Measurements from ENCODE around the gene LIPA. TPM values are rescaled to one million over a fixed set of nuclear protein-coding genes. Genes with fewer than 3 reads are reported as not detected.

Gene LIPA
- total RNA-seq, 1 donor from 2014 or later: 18.9 TPM

DNA sequence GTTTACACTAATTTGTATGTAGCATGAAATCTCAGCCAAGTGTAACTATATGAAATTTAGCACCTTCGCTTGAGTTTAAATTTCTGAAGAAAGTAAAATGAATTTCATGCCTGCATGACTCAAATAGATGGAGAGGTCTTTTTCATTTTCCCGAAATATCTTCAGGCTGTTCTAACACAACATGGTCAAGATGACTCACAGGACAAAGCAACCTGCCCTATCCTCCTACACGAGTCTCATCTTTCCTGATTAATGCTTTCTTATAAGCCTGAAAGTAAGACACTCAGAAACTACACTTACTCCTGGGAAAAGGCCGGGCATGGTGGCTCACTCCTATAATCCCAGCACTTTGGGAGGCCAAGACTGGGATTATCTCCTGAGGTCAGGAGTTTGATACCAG lies 85.7 kb downstream of the LIPA start:
- no peak for TF ChIP-seq EZH2phosphoT487 (IDR thresholded peaks at IDR 0.05)
- TF ChIP-seq, protein P1, sequence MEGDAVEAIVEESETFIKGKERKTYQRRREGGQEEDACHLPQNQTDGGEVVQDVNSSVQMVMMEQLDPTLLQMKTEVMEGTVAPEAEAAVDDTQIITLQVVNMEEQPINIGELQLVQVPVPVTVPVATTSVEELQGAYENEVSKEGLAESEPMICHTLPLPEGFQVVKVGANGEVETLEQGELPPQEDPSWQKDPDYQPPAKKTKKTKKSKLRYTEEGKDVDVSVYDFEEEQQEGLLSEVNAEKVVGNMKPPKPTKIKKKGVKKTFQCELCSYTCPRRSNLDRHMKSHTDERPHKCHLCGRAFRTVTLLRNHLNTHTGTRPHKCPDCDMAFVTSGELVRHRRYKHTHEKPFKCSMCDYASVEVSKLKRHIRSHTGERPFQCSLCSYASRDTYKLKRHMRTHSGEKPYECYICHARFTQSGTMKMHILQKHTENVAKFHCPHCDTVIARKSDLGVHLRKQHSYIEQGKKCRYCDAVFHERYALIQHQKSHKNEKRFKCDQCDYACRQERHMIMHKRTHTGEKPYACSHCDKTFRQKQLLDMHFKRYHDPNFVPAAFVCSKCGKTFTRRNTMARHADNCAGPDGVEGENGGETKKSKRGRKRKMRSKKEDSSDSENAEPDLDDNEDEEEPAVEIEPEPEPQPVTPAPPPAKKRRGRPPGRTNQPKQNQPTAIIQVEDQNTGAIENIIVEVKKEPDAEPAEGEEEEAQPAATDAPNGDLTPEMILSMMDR (IDR thresholded peaks at IDR 0.05): no peak

DNA sequence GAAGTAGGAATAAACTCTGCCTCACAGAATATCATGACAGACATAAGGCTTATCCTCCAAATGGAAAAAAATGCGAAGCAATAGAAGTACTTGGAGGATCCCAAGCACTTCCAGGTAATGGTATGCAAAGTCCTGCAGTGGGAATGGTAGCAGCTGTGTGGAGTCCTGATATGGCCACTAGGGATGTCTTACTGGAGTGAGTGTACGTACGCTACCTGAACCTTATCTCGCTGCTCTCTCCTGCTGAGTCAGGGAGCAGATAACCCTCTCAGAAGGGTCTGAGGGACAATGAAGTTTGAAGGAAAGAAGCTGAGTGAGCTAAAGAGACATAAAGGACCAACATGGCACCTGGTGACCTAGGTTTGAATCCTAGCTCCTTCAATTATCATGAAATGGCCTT lies 86.7 kb downstream of the LIPA start:
- no peak overlapping the region for H3K4me2 ChIP-seq
- no peaks in the 10 kb centered on the region for H3K4me1 ChIP-seq
- no peaks in the 10 kb centered on the region for H3K9me3 ChIP-seq (ENCODE audit: low read depth)
- Mint-ChIP-seq H3K36me3 (no peaks in the 10 kb centered on the region), H3K4me1 (no peaks in the 10 kb centered on the region), H3K27me3 (ENCODE audit: insufficient read depth, low read depth) (no peaks in the 10 kb centered on the region), H3K4me3 (no peak overlapping the region), H3K27ac (no peak overlapping the region), H3K9me3 (no peaks in the 10 kb centered on the region)
- H2AFZ ChIP-seq (replicated peaks): no peak overlapping the region
- H3K36me3 ChIP-seq: no peaks in the 10 kb centered on the region
- TF ChIP-seq EZH2 (IDR thresholded peaks at IDR 0.05): no peak
- TF ChIP-seq EZH2phosphoT487 (IDR thresholded peaks at IDR 0.05): no peak
- TF ChIP-seq, protein P1 (IDR thresholded peaks at IDR 0.05): no peak
- no peak overlapping the region for H3K9ac ChIP-seq
- no peak for DNase-seq (ENCODE audit: low spot score)
- no peaks in the 10 kb centered on the region for H3K27me3 ChIP-seq
- no peaks in the 10 kb centered on the region for H3F3A ChIP-seq (ENCODE audit: low read depth)
- no peak overlapping the region for H3K27ac ChIP-seq
- no peaks in the 10 kb centered on the region for H4K20me1 ChIP-seq (ENCODE audit: low read depth)
- H3K79me2 ChIP-seq (ENCODE audit: low read depth): no peaks in the 10 kb centered on the region
- no peak overlapping the region for H3K4me3 ChIP-seq

More for the DNA sequence above, 85.7 kb downstream of the LIPA start:
- no peaks in the 10 kb centered on the region for H3K27me3 Mint-ChIP-seq (ENCODE audit: insufficient read depth, low read depth)
- H3K9ac ChIP-seq: no peak overlapping the region
- H3K4me1 Mint-ChIP-seq: no peaks in the 10 kb centered on the region
- no peak overlapping the region for H3K4me3 ChIP-seq
- H3K79me2 ChIP-seq (ENCODE audit: low read depth): no peaks in the 10 kb centered on the region
- no peaks in the 10 kb centered on the region for H3K4me1 ChIP-seq
- no peaks in the 10 kb centered on the region for H3K9me3 ChIP-seq (ENCODE audit: low read depth)
- no peak for DNase-seq (ENCODE audit: low spot score)
- no peak overlapping the region for H3K4me3 Mint-ChIP-seq
- H3K36me3 Mint-ChIP-seq: no peaks in the 10 kb centered on the region
- H3K9me3 Mint-ChIP-seq: no peaks in the 10 kb centered on the region
- no peak overlapping the region for H3K27ac Mint-ChIP-seq
- no peaks in the 10 kb centered on the region for H3K36me3 ChIP-seq
- no peaks in the 10 kb centered on the region for H3F3A ChIP-seq (ENCODE audit: low read depth)
- H3K27me3 ChIP-seq: no peaks in the 10 kb centered on the region
- no peaks in the 10 kb centered on the region for H4K20me1 ChIP-seq (ENCODE audit: low read depth)
- no peak overlapping the region for H2AFZ ChIP-seq (replicated peaks)
- no peak overlapping the region for H3K4me2 ChIP-seq
- H3K27ac ChIP-seq: no peak overlapping the region

DNA sequence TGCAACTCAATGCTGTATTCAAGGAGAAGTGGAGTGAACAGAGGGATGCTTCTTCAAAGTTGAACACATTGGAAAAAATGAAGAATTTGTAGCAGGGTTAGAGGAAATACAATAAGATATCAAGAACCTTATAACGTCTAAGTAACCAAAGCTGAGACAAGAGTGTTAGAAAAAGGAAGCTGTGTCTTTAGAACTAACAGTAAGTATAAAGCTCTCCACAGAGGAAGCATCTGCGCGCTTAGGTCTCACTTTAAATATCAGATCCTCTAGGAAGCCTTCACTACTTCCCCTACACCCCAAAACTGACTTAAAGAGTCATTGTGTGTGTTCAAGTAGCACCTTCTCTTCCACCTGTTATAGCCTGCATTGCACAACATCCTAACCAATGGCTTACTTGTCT lies 87.5 kb downstream of the LIPA start:
- Mint-ChIP-seq H3K9me3 (no peaks in the 10 kb centered on the region), H3K27ac (no peak overlapping the region), H3K36me3 (no peaks in the 10 kb centered on the region), H3K4me3 (no peak overlapping the region), H3K4me1 (no peaks in the 10 kb centered on the region), H3K27me3 (ENCODE audit: insufficient read depth, low read depth) (no peaks in the 10 kb centered on the region)
- Histone ChIP-seq H3K79me2 (ENCODE audit: low read depth) (no peaks in the 10 kb centered on the region), H4K20me1 (ENCODE audit: low read depth) (no peaks in the 10 kb centered on the region), H3F3A (ENCODE audit: low read depth) (no peaks in the 10 kb centered on the region), H3K9ac (no peak overlapping the region), H2AFZ (replicated peaks) (no peak overlapping the region), H3K4me3 (no peak overlapping the region), H3K4me1 (no peaks in the 10 kb centered on the region), H3K36me3 (no peaks in the 10 kb centered on the region), H3K9me3 (ENCODE audit: low read depth) (no peaks in the 10 kb centered on the region), H3K27me3 (no peaks in the 10 kb centered on the region), H3K27ac (no peak overlapping the region), H3K4me2 (no peak overlapping the region)
- no peak for DNase-seq (ENCODE audit: low spot score)
- TF ChIP-seq EZH2phosphoT487 (IDR thresholded peaks at IDR 0.05) (no peak), EZH2 (IDR thresholded peaks at IDR 0.05) (no peak)
- TF ChIP-seq, protein P1 (IDR thresholded peaks at IDR 0.05): no peak

Other genes starting within 250 kb of the LIPA start
- not detected in 2 replicates for gene CH25H, start 44.5 kb downstream of the LIPA start, total RNA-seq (ENCODE audit: low replicate concordance)
- 0.06 and 0.22 TPM in 2 replicates for gene IFIT2, start 50.3 kb upstream of the LIPA start, total RNA-seq (ENCODE audit: low replicate concordance)
- 0.06 TPM in 1 of 2 replicates, not detected in the other for gene IFIT3, start 76.2 kb upstream of the LIPA start, total RNA-seq (ENCODE audit: low replicate concordance)
- gene IFIT1B, start 126.3 kb upstream of the LIPA start, total RNA-seq (ENCODE audit: low replicate concordance): not detected in 2 replicates
- 12.4 and 13.2 TPM in 2 replicates for gene IFIT1, start 140.8 kb upstream of the LIPA start, total RNA-seq (ENCODE audit: low replicate concordance)
- gene IFIT5, start 162.8 kb upstream of the LIPA start, total RNA-seq (ENCODE audit: low replicate concordance): 5.6 and 7.0 TPM in 2 replicates